ENCODE measurements around the gene TAF1C.

TAF1C gene

DNA sequence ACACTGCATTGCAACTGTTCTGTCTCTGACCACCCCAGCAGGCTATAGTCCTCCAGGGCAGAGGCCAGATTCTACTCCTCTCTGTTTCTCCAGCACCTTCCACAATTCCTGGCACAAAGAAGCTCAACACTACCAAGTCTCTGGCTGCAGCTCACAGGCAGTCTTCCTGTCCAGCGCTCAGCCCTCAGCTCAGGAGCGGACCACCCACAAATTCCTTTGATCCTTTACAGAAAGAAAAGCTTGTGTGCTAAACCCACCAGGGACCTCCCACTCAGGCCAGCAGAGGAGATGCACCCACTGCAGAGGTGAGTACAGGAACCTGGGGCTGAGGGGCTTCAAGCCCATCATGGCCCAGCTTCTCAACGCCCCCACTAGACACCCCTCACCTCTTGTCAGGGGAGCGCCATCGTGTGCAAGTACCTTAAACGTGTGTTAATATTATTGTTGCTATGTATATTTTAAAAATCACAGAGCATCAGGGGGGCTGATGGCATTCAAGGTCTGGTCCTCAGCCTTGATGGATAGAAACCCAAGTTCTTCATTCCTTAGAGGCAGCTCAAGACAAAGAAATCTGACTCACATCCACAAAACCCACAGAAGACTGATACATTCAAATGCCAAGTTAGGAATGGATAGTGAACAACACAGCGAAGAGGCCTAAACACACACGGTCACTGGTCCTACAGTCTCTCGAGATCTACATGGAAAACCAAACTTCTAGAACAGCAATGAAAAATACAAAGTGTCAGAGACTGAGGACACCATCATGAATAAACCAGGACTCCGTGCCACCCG lies 50.3 kb downstream of the TAF1C start:
- Histone ChIP-seq H3K27ac (ENCODE audit: low read depth, low read length) (no peak overlapping the region), H3K9ac (ENCODE audit: low read length) (no peak overlapping the region)

DNA sequence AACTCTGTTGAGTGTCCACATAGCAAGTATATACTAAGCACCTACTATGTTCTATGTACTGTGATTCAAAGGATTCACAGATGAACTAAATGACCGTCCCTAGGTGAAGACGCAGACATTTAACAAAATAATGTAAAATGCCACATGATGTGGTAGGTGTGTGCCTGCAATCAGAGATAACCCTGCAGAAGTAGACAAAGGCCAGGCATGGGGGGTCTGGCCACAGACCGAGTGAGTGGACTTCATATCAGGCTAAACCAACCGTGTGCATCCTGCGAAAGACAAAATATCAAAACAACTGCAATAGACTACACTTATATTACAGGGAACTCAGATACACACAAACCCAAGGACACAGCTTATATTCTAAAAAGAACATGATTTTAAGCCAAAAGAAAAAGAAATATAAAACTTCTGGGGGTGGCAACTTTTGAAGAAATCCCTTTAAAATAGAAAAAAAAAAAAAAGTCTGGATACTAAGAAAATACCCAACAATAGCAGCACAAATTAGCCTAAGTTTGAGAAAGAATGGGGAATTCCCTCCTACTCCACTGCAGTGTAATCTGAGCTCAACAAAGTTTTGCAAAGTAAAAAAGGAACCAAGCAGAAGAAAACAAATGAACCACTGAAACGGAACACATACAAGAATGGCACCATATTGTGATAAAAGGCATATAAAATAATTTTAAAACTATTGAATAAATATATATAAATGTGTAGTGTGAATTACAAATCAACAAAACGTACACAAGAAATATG lies 54.2 kb downstream of the TAF1C start:
- Histone ChIP-seq H3K36me3 (ENCODE audit: insufficient read depth, low read length) (peaks cover 6% of the 10 kb centered on the region), H3K4me3 (ENCODE audit: low read depth in 1 of 2, low read length in 2 of 2) (no peak overlapping the region), H3K27me3 (ENCODE audit: control insufficient read depth in 1 of 2, insufficient read depth in 2 of 2, low read length in 2 of 2) (no peaks in the 10 kb centered on the region), H3K9me3 (ENCODE audit: low read length) (no peaks in the 10 kb centered on the region), H3K27ac (ENCODE audit: low read depth, low read length) (no peak overlapping the region), H3K9ac (ENCODE audit: low read length) (no peak overlapping the region), H3K4me1 (ENCODE audit: insufficient read depth, low read length) (no peaks in the 10 kb centered on the region)

More for the DNA sequence above, 50.3 kb downstream of the TAF1C start:
- Histone ChIP-seq H3K4me1 (ENCODE audit: insufficient read depth, low read length) (no peaks in the 10 kb centered on the region), H3K36me3 (ENCODE audit: insufficient read depth, low read length) (no peaks in the 10 kb centered on the region), H3K4me3 (ENCODE audit: low read depth in 1 of 2, low read length in 2 of 2) (no peak overlapping the region), H3K9me3 (ENCODE audit: low read length) (no peaks in the 10 kb centered on the region), H3K27me3 (ENCODE audit: control insufficient read depth in 1 of 2, insufficient read depth in 2 of 2, low read length in 2 of 2) (no peaks in the 10 kb centered on the region)

DNA sequence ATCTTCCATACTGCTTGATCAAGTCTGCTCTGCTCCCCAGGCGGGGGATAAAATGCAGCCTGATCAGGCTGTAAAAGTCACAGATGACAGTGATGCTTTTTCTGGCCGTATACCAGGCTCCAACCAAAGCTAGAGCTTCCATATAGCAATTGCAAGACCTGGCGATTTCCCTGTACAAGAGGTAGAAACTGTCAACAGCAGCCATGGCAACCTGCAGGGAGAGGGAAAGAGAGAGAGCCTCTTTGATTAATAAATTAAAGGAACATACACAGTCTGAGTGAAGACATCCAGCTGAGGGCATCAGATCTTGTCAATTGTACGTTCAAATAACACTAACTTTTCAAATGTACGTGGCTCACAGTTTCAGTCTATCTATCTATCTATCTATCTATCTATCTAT lies 55.7 kb downstream of the TAF1C start:
- Histone ChIP-seq H3K4me1 (ENCODE audit: insufficient read depth, low read length) (no peaks in the 10 kb centered on the region), H3K9ac (ENCODE audit: low read length) (no peak overlapping the region), H3K9me3 (ENCODE audit: low read length) (no peaks in the 10 kb centered on the region), H3K27me3 (ENCODE audit: control insufficient read depth in 1 of 2, insufficient read depth in 2 of 2, low read length in 2 of 2) (no peaks in the 10 kb centered on the region), H3K36me3 (ENCODE audit: insufficient read depth, low read length) (peaks cover 12% of the 10 kb centered on the region), H3K27ac (ENCODE audit: low read depth, low read length) (no peak overlapping the region), H3K4me3 (ENCODE audit: low read depth in 1 of 2, low read length in 2 of 2) (no peak overlapping the region)

All from muscle layer of colon (tissue), 2 donors.